ENCODE results near the gene SLC2A13.
"Not testable (repeated sequence)": the region's sequence is repeated elsewhere in the genome, so short reads cannot be mapped to it uniquely, and the experiment has no call there.

Gene SLC2A13

GRCh38 chr12:39798429-39798828 lies 307.5 kb downstream of the SLC2A13 start:
- no peak for DNase-seq
- H3K9me3 ChIP-seq (ENCODE audit: severe bottlenecking) = no peaks in the 10 kb centered on the region
- H3K36me3 ChIP-seq = no peaks in the 10 kb centered on the region
- H3K27ac ChIP-seq = no peak overlapping the region
- no peak overlapping the region for H3K4me3 ChIP-seq (ENCODE audit: low read depth, low read length)
- TF ChIP-seq CTCF (IDR thresholded peaks at IDR 0.05; ENCODE audit: low read depth, low read length) = no peak
- no peaks in the 10 kb centered on the region for H3K27me3 ChIP-seq (ENCODE audit: insufficient read depth, low read depth, severe bottlenecking)

GRCh38 chr12:39795481-39795880 lies 310.4 kb downstream of the SLC2A13 start:
- Histone ChIP-seq H3K36me3 (no peaks in the 10 kb centered on the region), H3K9me3 (ENCODE audit: severe bottlenecking) (no peaks in the 10 kb centered on the region), H3K27ac (no peak overlapping the region), H3K27me3 (ENCODE audit: insufficient read depth, low read depth, severe bottlenecking) (no peaks in the 10 kb centered on the region), H3K4me3 (ENCODE audit: low read depth, low read length) (no peak overlapping the region)
- no peak for TF ChIP-seq CTCF (IDR thresholded peaks at IDR 0.05; ENCODE audit: low read depth, low read length)
- no peak for DNase-seq

- no peak for DNase-seq
- Histone ChIP-seq H3K27ac (no peak overlapping the region), H3K9me3 (ENCODE audit: severe bottlenecking) (no peaks in the 10 kb centered on the region), H3K27me3 (ENCODE audit: insufficient read depth, low read depth, severe bottlenecking) (no peaks in the 10 kb centered on the region), H3K4me3 (ENCODE audit: low read depth, low read length) (no peak overlapping the region), H3K36me3 (no peaks in the 10 kb centered on the region)
- TF ChIP-seq CTCF (IDR thresholded peaks at IDR 0.05; ENCODE audit: low read depth, low read length) = no peak
Measured at GRCh38 chr12:39792938-39793337, 312.9 kb downstream of the SLC2A13 start.

- Histone ChIP-seq H3K4me3 (ENCODE audit: low read depth, low read length) (no peak overlapping the region), H3K27me3 (ENCODE audit: insufficient read depth, low read depth, severe bottlenecking) (no peaks in the 10 kb centered on the region), H3K36me3 (no peaks in the 10 kb centered on the region), H3K27ac (no peak overlapping the region), H3K9me3 (ENCODE audit: severe bottlenecking) (no peaks in the 10 kb centered on the region)
- DNase-seq = no peak
- no peak for TF ChIP-seq CTCF (IDR thresholded peaks at IDR 0.05; ENCODE audit: low read depth, low read length)
Measured at GRCh38 chr12:39788239-39788638, 317.6 kb downstream of the SLC2A13 start.

GRCh38 chr12:39785814-39786213 lies 320.1 kb downstream of the SLC2A13 start:
- not testable (repeated sequence) for H3K4me3 ChIP-seq (ENCODE audit: low read depth, low read length); H3K27me3 ChIP-seq (ENCODE audit: insufficient read depth, low read depth, severe bottlenecking); DNase-seq

GRCh38 chr12:39782026-39782545 lies 323.8 kb downstream of the SLC2A13 start:
- H3K36me3 ChIP-seq = no peaks in the 10 kb centered on the region
- no peak overlapping the region for H3K4me3 ChIP-seq (ENCODE audit: low read depth, low read length)
- DNase-seq = no peak
- no peaks in the 10 kb centered on the region for H3K27me3 ChIP-seq (ENCODE audit: insufficient read depth, low read depth, severe bottlenecking)
- TF ChIP-seq CTCF (IDR thresholded peaks at IDR 0.05; ENCODE audit: low read depth, low read length) = no peak
- no peaks in the 10 kb centered on the region for H3K9me3 ChIP-seq (ENCODE audit: severe bottlenecking)
- no peak overlapping the region for H3K27ac ChIP-seq

More at GRCh38 chr12:39785814-39786213, 320.1 kb downstream of the SLC2A13 start:
- H3K27ac ChIP-seq; H3K9me3 ChIP-seq (ENCODE audit: severe bottlenecking); H3K36me3 ChIP-seq: not testable (repeated sequence)
